GM21360 (cell line): ENCODE data around the gene HYAL2.
A peak's percentile ranks its signal among the peaks of the same experiment; 100 is the strongest.

Source experiments
- ATAC-seq: cut with Tn5 transposase; IDR thresholded peaks from one replicate; pipeline ENCODE4 v1.9.1; 2021; ENCODE audit warnings: mild to moderate bottlenecking, moderate library complexity; ENCODE audit not compliant: unreplicated experiment

Gene HYAL2

DNA sequence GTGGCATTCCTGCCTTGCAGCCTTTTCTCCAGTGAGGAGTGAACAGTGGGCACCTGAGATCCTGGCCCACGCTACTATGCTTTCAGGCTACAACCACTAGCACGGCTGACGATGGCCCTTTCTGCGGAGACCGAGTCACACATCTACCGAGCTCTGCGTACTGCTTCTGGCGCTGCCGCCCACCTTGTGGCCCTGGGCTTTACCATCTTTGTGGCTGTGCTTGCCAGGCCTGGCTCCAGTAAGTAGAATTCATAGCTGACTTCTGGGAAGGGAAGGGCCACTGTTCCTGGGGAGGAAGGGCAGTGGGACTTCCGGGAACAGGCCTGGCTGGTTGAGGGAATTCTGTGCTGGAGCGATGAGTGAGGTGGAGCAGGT, 28.8 kb upstream of the HYAL2 start:
- ATAC-seq, result peak; percentile 6

DNA sequence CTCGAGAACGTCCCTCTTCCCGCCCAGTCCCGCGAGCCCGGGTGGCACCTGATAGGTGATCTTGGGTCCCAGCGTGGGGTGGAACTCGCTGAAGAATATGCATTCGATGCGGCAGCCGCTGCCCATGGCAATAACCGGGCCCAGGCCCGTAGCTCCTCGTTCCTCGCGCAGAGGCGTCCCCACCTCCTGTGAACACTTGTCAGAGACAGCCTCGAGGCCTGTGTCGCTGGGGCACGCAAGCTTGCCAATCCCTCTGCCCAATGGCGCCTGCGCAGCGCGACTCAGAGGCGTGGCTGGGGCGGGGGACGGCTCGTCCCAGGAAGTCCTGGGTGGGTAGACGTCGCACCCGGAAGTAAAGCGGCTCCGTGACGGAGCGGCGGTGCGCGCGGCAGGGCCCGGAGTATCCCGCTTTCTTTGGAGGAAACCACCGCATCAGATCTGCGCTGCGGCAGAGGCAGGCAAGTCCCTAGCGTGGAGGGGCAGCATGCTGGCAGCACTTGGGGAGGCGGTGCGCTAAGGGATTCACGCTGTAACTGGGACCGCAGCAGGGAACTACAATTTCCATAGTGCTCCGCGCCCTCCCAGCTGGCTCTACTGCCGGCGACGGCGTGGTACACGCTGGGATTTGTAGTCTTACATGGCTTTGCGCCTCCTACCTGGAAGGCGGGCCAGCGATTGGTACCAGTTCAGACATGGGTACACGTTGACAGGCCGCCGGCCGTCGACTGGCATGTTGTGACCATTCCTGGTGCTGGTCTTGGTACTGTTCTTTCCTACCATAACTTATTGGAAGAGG, 28.2 kb upstream of the HYAL2 start, which contains the start of the genes CYB561D2 and NPRL2:
TSS of gene CYB561D2 (plus strand) at position 336 of the 796 bp plus-strand sequence. CDS start 572 bp downstream, outside the sequence.
TSS of gene NPRL2 (minus strand) at position 249 of the 796 bp plus-strand sequence. CDS start at position 126, 123 bp downstream.
- peak; percentile 81 for ATAC-seq

DNA sequence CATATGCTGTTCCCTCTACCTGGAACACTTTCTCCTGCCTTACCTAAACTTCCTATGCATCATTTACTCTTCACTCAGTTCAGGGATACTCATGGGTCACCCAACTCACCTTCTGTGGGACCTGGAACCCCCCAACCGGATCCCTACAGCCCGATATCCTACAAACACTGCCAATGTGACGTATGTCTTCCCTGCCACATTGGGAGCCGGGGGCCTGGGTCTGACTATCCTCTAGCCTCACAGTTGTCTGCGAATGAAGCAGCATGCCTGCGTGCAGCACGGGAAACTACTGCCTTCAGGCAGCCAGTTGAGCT, 27.6 kb upstream of the HYAL2 start:
- no peak for ATAC-seq

DNA sequence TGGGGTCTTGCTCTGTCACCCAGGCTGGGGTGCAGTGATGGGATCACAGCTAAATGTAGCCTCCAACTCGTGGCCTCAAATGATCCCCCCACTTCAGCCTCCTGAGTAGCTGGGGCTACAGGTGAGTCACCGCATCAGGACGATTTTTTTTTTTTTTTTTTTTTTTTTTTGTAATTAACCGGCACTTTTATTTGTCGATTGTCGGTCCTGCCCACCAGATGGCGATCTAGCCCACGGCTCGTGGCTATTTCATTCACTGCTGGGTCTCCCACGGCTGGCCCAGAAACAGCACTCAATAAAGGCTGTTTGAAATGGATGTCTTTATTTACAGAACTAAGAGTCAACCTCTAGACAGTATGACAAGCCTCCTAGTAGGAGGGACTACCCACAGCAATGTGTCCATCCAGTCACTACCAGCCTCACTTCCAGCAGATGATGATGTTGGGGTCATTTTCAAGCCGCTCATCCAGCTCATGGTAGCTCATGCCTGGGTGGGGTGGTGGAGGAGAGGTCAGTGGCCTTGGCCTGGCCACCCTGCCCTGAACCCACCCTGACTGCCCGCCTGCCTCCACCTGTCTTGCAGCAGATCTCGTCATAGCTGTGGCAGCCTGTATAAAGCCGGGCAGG, 24.8 kb upstream of the HYAL2 start:
- ATAC-seq, result no peak

DNA sequence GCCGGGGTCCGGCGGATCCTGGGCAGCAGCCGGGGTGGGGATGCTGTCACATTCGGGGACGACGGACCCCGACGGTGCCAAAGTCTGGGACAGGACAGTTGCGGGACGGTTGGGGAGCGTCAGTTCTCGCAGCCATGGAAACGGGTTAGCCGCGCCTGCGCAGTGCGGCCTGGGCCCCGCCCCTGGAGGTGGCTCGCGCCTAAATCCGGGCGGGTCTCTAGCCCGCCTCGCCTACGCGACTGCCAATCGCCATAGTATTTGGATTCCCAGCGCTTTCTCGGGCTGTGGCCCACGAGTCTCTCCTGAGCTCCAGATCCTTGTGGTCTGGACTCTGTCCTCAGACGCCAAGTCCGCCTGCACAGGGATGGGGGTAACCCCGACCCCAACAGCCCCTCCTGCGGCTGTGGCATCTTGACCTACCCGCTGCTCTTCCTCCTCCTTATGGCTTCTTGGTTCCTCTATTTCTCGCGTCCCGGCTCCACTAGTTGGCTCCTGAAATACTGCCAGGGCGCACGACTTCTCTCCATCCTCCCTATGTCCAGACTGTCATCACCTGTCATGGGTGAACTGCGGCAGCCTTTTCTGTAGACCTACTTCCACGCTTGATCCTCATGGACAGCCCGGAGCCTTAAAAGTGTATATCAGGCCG, 23.2 kb upstream of the HYAL2 start, which contains the start of gene ZMYND10:
TSS of gene ZMYND10 (minus strand) at position 147 of the 649 bp plus-strand sequence. CDS start 153 bp downstream, outside the sequence.
- no peak for ATAC-seq

DNA sequence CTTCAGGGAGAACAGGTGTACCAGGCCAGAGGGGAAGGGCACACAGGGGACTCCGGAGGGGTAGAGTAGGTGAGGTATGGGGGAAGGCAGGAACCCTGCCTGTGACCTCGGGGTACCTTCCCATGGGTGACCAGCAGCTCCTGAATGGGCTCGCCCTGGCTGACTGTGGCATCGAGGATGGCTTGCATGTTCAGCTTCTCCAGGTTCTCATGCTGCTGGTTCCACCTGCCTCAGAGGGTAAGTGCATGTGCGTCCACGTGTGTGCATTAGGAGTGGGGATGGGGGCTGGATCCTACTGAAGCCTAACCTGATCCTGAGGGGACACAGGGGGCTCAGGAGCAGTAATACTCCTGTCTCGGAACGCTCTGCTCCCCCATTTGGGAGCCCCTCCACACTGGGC, 22.5 kb upstream of the HYAL2 start:
- no peak for ATAC-seq

DNA sequence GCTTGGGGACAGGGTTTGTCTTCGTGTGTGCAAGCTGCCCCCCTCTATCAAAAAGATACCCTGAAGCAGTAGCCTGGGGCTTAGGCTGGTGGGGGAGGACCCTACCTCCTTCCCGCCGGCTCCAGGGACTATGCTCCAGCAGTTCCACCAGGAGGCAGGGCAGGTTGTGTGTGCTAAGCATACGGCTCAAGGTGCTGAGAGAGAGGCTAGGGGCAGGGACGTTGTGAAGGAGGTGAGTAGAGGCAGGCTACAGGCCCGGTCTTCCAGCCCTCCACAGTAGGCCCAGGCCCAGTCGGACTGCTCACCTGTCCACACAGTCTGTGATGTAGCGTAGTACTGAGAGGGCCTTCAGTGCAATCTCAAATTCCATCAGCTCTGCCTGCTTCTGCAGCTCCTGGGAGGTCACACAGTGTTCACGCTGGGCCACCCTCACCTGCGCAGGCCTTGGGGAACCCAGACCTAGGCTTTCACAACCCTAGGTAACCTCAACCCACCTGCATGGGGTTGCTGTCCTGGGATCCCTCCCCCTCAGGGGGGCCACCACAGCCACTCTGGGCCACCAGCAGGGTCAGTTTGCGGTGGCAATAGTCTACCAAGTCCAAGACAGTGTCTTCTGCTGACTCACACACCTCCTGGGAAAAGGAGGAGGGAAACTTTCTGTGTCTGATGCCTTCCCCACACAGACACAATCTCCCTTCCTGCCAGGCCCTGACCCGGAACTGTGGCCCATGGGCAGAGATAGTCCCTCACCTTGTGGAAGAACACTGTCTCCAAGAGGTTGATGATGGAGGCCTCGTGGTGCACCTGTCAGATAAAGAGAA, 20.5 kb upstream of the HYAL2 start:
- no peak for ATAC-seq

DNA sequence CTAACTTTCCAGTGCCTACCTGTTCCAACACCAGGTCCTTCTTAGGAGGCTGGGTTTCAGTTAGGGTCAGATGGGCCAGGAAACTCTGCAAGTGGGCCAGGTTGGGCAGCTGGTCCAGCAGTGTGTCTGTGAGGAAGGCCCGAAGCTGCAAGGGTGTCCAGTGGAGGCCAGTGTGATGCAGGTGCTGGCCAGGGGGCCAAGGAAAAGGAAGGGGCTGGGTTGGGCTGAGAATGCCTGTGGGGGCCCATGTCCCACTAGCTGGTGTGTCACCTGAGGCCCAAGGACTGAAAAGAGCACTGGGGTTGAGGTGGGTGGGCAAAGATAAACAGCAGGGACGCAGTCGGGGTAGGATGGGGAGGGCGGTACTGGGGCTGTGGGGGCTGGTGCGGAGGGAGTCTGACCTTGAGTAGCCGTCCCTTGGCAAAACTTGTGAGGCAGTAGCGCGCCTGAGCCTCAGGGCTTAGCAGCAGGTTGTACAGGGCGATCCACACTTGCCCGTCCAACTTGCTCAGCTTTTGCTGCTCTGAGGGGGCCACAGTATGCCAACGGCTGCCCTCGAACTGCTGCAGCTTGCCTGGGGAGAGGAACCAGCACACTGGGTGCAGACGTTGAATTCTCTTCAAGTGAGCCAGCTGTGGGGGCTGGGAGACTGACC, 19.6 kb upstream of the HYAL2 start:
- no peak for ATAC-seq

DNA sequence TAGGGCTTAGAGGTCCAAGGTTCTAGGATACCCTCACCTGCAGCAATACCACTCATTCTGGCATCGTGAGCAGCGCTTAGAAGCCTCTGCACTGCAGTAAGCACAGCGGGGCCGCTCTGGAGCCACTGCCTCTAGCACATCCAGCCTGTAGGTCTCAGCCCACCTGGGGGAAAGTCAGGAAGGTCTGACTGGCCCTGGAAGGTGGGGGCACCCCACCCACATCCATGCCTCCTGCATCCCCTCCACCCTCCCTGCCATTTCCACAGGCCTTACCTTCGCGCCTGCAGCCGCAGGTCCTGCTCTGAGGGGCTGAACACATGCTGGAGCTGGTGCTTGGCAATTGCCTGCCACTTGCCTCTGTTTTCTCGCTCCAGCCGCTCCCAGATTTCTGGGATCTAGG, 19.0 kb upstream of the HYAL2 start:
- ATAC-seq, result no peak

DNA sequence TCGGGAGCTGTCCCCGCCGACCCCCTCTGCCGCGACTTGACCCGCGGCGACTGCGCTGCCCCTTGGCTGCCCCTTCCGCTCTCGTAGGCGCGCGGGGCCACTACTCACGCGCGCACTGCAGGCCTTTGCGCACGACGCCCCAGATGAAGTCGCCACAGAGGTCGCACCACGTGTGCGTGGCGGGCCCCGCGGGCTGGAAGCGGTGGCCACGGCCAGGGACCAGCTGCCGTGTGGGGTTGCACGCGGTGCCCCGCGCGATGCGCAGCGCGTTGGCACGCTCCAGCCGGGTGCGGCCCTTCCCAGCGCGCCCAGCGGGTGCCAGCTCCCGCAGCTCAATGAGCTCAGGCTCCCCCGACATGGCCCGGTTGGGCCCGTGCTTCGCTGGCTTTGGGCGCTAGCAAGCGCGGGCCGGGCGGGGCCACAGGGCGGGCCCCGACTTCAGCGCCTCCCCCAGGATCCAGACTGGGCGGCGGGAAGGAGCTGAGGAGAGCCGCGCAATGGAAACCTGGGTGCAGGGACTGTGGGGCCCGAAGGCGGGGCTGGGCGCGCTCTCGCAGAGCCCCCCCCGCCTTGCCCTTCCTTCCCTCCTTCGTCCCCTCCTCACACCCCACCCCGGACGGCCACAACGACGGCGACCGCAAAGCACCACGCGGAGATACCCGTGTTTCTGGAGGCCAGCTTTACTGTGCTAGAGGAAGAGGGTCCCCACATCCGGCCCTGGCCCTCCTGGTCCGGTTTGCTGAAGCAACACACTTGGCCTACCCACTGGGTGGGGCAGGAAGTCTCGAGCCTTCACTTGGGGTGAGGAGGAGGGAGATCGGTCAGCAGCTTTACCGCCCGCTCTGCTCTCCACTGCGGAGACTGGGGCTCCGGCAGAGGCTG, 18.1 kb upstream of the HYAL2 start, which contains the start of gene RASSF1:
TSS of gene RASSF1 (minus strand) at position 389 of the 882 bp plus-strand sequence. CDS start at position 358, 31 bp downstream.
- ATAC-seq, result no peak

DNA sequence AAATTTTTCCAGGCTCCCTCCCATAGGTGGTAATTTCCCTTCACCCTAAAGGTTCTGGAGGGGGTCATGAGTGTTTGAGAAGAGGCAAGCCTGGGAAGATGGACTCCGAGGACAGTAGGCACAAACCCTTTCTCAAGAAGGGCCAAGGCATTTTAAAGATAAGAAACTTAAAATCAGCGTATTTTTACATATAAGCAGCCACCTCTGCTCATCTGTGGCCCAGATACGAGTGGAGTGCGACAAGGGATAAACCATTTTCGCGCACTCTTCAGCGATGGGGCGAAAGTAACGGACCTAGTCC, 17.6 kb upstream of the HYAL2 start:
- no peak for ATAC-seq

DNA sequence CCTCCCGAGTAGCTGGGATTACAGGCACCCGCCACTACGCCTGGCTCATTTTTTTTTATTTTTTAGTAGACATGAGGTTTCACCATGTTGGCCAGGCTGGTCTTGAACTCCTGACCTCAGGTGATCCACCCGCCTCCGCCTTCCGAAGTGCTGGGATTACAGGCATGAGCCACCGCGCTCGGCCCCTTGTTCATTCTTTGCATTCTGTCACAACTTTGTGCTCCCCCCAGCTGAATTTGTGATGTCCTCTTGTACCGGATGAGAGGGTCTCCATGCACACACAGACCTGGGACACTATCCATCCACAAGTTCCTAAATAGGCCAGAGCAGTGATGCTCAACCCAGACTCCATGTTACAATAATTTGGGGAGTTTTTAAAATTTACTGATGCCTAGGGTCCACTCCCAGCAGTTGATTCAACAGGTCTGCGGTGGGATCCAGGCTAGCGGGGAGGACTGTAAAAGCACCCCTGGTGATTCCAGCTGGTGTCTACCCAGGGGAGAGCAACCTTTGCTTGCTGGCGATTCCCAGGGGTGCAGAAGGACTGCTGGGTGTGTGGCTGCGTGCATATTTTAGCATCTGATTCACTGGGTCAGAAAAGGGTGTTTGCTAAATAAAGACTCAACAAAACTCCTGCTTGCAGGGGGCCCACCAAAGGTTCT, 17.1 kb upstream of the HYAL2 start:
- ATAC-seq, result no peak

DNA sequence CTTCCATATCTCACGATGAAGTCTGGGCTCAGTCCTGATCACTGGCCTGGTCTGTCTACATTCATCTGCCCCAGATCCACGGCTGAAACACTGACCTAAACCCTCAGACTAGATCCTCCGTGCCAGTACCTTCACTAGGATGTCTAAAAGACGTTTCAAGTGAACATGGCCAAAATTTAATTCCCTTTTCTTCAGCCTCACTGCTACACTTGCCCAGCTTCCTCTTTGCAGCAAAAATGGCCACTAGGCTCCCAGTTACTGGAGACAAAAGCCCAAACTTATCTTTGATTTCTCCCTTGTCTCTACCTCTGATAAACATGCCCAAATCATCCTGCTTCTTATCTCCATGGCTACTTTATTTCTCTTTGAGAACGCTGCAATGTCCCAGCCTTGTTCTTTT, 16.4 kb upstream of the HYAL2 start:
- ATAC-seq, result no peak

DNA sequence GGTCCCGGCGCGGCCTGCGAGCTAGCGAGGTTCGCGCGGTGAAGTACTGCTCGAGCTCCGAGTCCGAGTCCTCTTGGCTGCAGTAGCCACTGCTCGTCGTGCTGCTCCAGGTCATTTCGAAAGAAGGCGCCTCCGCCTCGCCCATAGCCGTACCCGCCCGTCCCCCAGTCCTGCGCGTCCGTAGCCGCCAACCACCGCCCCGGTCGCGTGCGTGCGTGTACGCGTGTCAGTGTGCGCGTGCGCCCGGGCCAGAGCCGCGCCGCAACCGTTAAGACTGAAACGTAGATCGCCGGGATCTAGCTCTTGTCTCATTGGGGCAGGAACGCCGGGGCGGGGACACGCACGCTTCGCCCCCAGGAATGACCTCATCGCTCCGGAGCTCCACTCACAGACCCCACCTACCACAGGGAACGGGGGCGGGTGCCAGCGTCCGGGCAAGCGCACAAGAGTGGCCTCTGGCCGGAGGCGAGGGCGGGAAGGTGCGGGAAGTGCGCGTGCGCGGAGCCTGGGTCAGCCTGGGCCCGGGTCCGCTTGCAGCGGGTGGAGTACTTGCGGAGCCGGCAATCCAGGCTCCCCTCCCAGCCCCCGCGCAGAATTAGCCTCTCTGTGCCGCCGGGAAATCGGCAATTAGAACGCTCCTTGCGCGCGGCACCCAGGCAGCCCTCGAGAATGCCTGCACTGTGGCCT, 14.8 kb upstream of the HYAL2 start:
- ATAC-seq, result peak; percentile 70

DNA sequence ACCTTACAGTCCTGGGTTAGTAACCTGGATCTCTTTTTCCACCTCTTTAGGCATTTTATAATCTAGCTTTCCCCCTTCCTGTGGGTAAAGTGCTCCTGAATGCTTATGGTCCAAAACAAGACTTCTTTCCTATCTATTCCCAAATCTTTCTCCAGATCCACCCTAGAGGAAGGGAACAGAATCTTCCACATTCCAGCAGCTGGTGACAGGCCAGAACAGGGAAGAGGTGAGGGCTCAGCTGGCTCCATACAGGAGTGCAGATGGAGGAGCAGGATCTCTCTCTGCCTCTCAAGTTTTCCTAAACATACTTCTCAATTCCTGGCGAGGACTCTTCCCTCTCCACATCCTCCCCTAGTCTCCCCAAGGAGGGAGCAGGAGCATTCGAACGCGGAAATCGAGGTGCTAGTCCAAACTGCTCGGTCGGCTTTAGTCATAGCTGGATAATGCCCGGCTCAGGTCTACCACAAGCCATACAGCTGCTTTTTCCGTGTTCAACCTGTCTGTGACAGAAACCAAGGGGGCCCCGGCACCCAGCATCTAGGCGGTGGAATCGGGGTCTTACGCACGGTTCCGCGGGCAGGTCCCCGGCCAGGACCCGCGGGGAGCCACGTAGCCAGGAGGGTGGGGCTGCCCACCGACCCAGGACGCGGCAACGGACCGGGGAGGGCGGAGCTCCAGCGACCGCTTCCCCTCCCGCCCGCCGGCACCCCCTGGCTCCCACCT, 14.1 kb upstream of the HYAL2 start:
- peak; percentile 32 for ATAC-seq

DNA sequence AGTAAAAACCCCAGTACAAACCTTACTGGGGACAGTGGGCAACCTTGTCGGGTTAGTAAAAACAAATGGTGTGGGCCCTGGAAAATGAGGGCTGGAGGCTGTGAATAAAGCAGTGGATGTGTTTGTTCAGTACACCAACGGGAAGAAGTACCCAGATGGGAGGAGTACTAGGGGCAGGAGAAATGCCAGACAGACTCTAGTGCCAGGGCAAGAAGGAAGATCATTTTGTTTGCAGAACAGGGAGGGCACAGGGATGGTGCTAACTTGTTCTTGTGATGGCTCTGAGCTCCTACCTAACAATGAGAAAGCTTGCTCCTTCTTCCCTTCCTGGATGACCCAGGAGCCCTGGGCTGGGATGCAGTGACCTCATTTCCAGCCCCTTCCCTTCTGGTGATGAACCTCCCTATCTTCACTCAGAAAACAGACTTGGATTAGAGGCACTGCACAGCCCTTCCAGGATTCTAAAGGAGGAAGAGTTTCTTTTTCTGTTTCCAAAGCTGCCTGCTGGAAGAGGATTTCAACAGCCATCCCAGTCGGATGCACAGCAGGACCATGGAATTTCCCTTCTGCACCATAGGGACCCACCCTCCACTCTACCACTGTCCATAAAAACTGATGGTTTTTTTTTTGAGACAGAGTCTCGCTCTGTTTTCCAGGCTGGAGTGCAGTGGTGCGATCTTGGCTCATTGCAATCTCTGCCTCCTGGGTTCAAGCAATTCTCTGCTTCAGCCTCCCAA, 12.0 kb upstream of the HYAL2 start:
- ATAC-seq, result no peak

DNA sequence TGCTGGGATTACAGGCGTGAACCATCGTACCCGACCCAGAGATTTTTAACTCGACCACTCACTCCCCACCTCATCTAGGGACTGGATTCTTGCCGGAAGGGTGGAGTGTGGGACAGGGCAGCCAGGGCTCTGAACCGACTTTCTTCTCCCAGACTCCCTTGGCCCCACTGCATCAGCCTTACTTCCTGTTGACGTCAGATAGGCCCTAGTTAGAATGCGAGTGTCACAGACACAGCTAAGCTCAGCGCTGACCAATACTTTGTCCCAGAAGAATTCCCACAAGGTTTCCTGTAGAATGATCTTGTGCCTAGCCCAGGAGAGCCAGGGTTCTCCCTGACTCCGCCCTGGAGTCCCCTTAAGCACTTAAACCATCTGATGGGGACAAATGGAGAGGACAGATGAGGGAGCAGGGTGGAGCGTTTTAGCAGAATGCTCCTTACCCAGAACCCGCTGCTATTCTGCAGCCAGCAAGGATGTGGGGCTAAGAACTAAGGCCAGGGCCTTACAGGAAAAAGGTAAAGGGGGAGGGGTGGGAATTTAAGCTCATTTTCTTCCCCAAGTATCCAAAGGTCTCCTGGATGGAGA, 11.3 kb upstream of the HYAL2 start:
- ATAC-seq, result no peak
